B cell (primary cell): ENCODE data around the gene SEPHS2. TPM values are rescaled to one million over a fixed set of nuclear protein-coding genes. Genes with fewer than 3 reads are reported as not detected.

ENCODE experiments used
- ATAC-seq: fragments of 200-7000 bp; cut with Tn5 transposase; one replicate; pipeline ENCODE4 v1.10.0; 2021; ENCODE audit warnings: low read depth, mild to moderate bottlenecking, moderate number of reproducible peaks, moderate library complexity
- CTCF ChIA-PET: fragments of 350-600 bp; sonication (Branson Sonifier 250); formaldehyde crosslinking; loops from one replicate; lab custom pipeline; 2021; ENCODE audit warnings: antibody characterized with exemption, inconsistent platforms; lab: Charles Lee
- POLR2A ChIA-PET: fragments of 350-600 bp; sonication (Branson Sonifier 250); formaldehyde crosslinking; loops from one replicate; lab custom pipeline; 2021; ENCODE audit warnings: antibody characterized with exemption; lab: Charles Lee
- DNase-seq: peaks from one replicate; pipeline ENCODE4 v3.0.0; 2013
- H2AFZ ChIP-seq: 2 replicates; pipeline ENCODE4 v1.6.1; 2012; ENCODE audit warnings: mild to moderate bottlenecking, low read depth, low read length; ENCODE audit not compliant: insufficient read depth, poor library complexity, severe bottlenecking
- H3K27ac ChIP-seq, 2 donors: 1 replicate in 1 of 2; 2 replicates in 1 of 2; pipeline ENCODE4 v1.5.1; 2012 to 2013; ENCODE audit warnings: low read length in 2 of 2, mild to moderate bottlenecking in 2 of 2, moderate library complexity in 1 of 2
- H3K27me3 ChIP-seq, 4 experiments: fragments of 200-600 bp in 1 of 4; sonication (generic) in 1 of 4; replicated peaks in 1 of 4; 1 replicate in 2 of 4; 2 replicates in 2 of 4; pipeline versions ENCODE4 v1.6.1 to v1.7.0; 2013 to 2016; ENCODE audit warnings: low read length in 3 of 4, mild to moderate bottlenecking in 2 of 4, mixed read lengths in 1 of 4, moderate library complexity in 1 of 4; ENCODE audit not compliant: insufficient read depth in 4 of 4, control insufficient read depth in 3 of 4; ENCODE audit errors: control extremely low read depth in 1 of 4
- H3K36me3 ChIP-seq, 2 experiments: replicated peaks in 1 of 2; 1 replicate in 1 of 2; 2 replicates in 1 of 2; pipeline versions ENCODE4 v1.6.1 to v1.7.1; 2013; ENCODE audit warnings: low read length in 1 of 2; ENCODE audit not compliant: insufficient read depth in 2 of 2, control insufficient read depth in 1 of 2; ENCODE audit errors: control extremely low read depth in 1 of 2, extremely low read depth in 1 of 2
- H3K4me1 ChIP-seq, 2 donors: fragments of 200-600 bp in 1 of 2; sonication (generic) in 1 of 2; 1 replicate in 1 of 2; 2 replicates in 1 of 2; pipeline versions ENCODE4 v1.5.1 to v1.6.1; 2013 to 2017; ENCODE audit warnings: low read length in 2 of 2; ENCODE audit not compliant: control insufficient read depth in 2 of 2, insufficient read depth in 2 of 2
- H3K4me2 ChIP-seq: replicated peaks from 2 replicates; pipeline ENCODE3; 2012; ENCODE audit warnings: mild to moderate bottlenecking, low read depth, low read length; ENCODE audit not compliant: poor library complexity, severe bottlenecking
- H3K4me3 ChIP-seq, 5 experiments: fragments of 200-600 bp in 1 of 5; sonication (generic) in 1 of 5; 1 replicate in 3 of 5; 2 replicates in 2 of 5; pipeline versions ENCODE4 v1.5.1 to v1.7.0; 2011 to 2016; ENCODE audit warnings: low read length in 4 of 5, mild to moderate bottlenecking in 4 of 5, low read depth in 2 of 5, control low read depth in 1 of 5, moderate library complexity in 1 of 5; ENCODE audit not compliant: insufficient read depth in 1 of 5; ENCODE audit errors: control extremely low read depth in 1 of 5, extremely low read depth in 1 of 5
- H3K79me2 ChIP-seq: fragments of 200-600 bp; sonication (generic); one replicate; pipeline ENCODE4 v1.6.0; 2016; ENCODE audit warnings: low read length; ENCODE audit not compliant: control insufficient read depth, insufficient read depth
- H3K9ac ChIP-seq: fragments of 200-600 bp; sonication (generic); 2 replicates; pipeline ENCODE4 v1.6.1; 2017; ENCODE audit warnings: mild to moderate bottlenecking, low read length, moderate library complexity
- H3K9me3 ChIP-seq, 3 donors: one replicate each; pipeline versions ENCODE4 v1.6.1 to v1.7.1; 2013; ENCODE audit warnings: low read length in 2 of 3; ENCODE audit not compliant: control insufficient read depth in 2 of 3, insufficient read depth in 1 of 3; ENCODE audit errors: control extremely low read depth in 1 of 3
- H4K20me1 ChIP-seq: 2 replicates; pipeline ENCODE4 v1.6.0; 2012; ENCODE audit warnings: mild to moderate bottlenecking, low read length; ENCODE audit not compliant: insufficient read depth, control insufficient read depth, poor library complexity, severe bottlenecking
- H3K27ac Mint-ChIP-seq: one replicate; pipeline ENCODE4 v1.8.0; 2021; ENCODE audit warnings: mixed read lengths
- H3K27me3 Mint-ChIP-seq: one replicate; pipeline ENCODE4 v1.8.0; 2021; ENCODE audit warnings: mixed read lengths
- H3K4me1 Mint-ChIP-seq: one replicate; pipeline ENCODE4 v1.8.0; 2021; ENCODE audit warnings: mixed read lengths
- H3K4me3 Mint-ChIP-seq: one replicate; pipeline ENCODE4 v1.8.0; 2021; ENCODE audit warnings: mixed read lengths
- H3K9me3 Mint-ChIP-seq: one replicate; pipeline ENCODE4 v1.8.0; 2022; ENCODE audit warnings: mixed read lengths; ENCODE audit not compliant: insufficient read depth
- EZH2 ChIP-seq: IDR thresholded peaks from 2 replicates; pipeline ENCODE4 v1.6.1; 2012; ENCODE audit warnings: borderline replicate concordance, low read depth, mild to moderate bottlenecking, moderate library complexity, low read length; ENCODE audit not compliant: insufficient read depth, poor library complexity, severe bottlenecking
- WGBS: methylation state at CpG from one replicate; pipeline ENCODE4 v1.1.5; 2013; ENCODE audit warnings: missing lambda C conversion rate; ENCODE audit not compliant: insufficient coverage; 5-methylcytosine and 5-hydroxymethylcytosine counted together
- intact Hi-C: fragments of 100-400 bp; cut with micrococcal nuclease; formaldehyde crosslinking; loops from one replicate; pipeline ENCODE4 v1.10.0; 2022
- polyA plus RNA-seq: library from polyadenylated mRNA; depleted of rRNA; stranded (reverse); fragments of >200 nt; gene quantifications from 2 replicates; pipeline ENCODE4 v1.2.3, GENCODE V29; 2012
- total RNA-seq, 2 donors: library from RNA; stranded (reverse); fragments of 120-200 nt in 1 of 2; gene quantifications; 1 replicate in 1 of 2; 2 replicates in 1 of 2; pipeline versions ENCODE4 v1.2.3 to v1.2.4, GENCODE V29; 2013 to 2022
- TF ChIP-seq, protein P1 (sequence below): fragments of 200-600 bp; IDR thresholded peaks from one replicate; pipeline ENCODE4 v1.8.0; 2022; ENCODE audit warnings: antibody characterized with exemption, mild to moderate bottlenecking

SEPHS2 gene
- total and polyA plus RNA-seq, 2 donors (not counting 1 experiment from before 2014, with no cell fraction given) = 13.8 to 63.2 TPM

DNA sequence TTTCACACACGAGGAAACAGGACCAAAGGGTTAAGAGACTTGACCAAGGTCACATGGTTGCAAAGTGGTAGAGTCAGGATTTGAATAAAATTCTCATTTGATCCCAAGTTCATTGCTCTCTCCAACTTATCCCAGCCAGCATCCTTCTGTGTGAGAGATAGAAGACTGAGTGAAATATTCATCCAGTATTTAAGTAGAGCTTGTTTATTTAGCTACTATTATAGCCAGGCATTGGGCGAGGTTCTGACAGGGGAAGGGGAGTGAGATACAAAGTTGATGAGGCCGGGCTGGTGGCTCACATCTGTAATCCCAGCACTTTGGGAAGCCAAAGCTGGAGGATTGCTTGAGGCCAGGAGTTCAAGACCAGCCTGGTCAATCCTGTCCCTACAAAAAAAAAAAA is 31.3 kb upstream of the SEPHS2 start:
- intact Hi-C loops = no loop called here

GRCh38 chr16:30474684-30475083 is 29.0 kb upstream of the SEPHS2 start:
- no peak for ATAC-seq
- Mint-ChIP-seq H3K27me3 (no peaks in the 10 kb centered on the region), H3K4me3 (peak overlapping the region; percentile 49), H3K4me1 (peaks cover 59% of the 10 kb centered on the region), H3K9me3 (no peaks in the 10 kb centered on the region), H3K27ac (peak overlapping the region; percentile 50)
- WGBS = 100% methylated on average over 2 of the region's 7 CpGs
- no peaks in the 10 kb centered on the region for H3K9me3 ChIP-seq
- no peak overlapping the region for H3K9ac ChIP-seq
- H2AFZ ChIP-seq = no peak overlapping the region
- ChIA-PET POLR2A (interaction anchor here (0.6 to 2.7 kb wide), 4 partner anchors 16 to 45 kb away, joined by 4 to 19 read pairs (median 6); partner anchors contain the start of gene DCTPP1), CTCF (interaction anchor here (0.5 to 6.5 kb wide), 6 partner anchors 25 to 154 kb away, joined by 5 to 77 read pairs (median 8); partner anchors contain the start of genes DCTPP1 and SEPHS2)
- DNase-seq = no peak
- TF ChIP-seq, protein P1, sequence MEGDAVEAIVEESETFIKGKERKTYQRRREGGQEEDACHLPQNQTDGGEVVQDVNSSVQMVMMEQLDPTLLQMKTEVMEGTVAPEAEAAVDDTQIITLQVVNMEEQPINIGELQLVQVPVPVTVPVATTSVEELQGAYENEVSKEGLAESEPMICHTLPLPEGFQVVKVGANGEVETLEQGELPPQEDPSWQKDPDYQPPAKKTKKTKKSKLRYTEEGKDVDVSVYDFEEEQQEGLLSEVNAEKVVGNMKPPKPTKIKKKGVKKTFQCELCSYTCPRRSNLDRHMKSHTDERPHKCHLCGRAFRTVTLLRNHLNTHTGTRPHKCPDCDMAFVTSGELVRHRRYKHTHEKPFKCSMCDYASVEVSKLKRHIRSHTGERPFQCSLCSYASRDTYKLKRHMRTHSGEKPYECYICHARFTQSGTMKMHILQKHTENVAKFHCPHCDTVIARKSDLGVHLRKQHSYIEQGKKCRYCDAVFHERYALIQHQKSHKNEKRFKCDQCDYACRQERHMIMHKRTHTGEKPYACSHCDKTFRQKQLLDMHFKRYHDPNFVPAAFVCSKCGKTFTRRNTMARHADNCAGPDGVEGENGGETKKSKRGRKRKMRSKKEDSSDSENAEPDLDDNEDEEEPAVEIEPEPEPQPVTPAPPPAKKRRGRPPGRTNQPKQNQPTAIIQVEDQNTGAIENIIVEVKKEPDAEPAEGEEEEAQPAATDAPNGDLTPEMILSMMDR = no peak
- TF ChIP-seq EZH2 = no peak
- H3K27me3 ChIP-seq = no peaks in the 10 kb centered on the region
- H3K4me2 ChIP-seq = peak overlapping the region; percentile 94
- H3K36me3 ChIP-seq = peaks cover 2 to 23% of the 10 kb centered on the region in 2 experiments
- no peak overlapping the region for H3K4me3 ChIP-seq
- H3K79me2 ChIP-seq = peaks cover 22% of the 10 kb centered on the region
- peaks cover 49 to 57% of the 10 kb centered on the region in 2 donors for H3K4me1 ChIP-seq
- peak overlapping the region in 1 of 2 donors; percentile 41 for H3K27ac ChIP-seq
- intact Hi-C loops = loop anchor here (5.0 kb wide), 2 partner anchors 42 to 97 kb away; partner anchors contain the start of gene DCTPP1
- H4K20me1 ChIP-seq = no peaks in the 10 kb centered on the region

More for the DNA sequence above, 31.3 kb upstream of the SEPHS2 start:
- Histone ChIP-seq H4K20me1 (no peaks in the 10 kb centered on the region), H3K4me3 (no peak overlapping the region), H3K9ac (no peak overlapping the region), H3K27me3 (no peaks in the 10 kb centered on the region), H3K27ac (peak overlapping the region in 1 of 2 donors; percentile 43), H3K4me1 (peaks cover 30 to 36% of the 10 kb centered on the region in 2 donors), H3K79me2 (peaks cover 22% of the 10 kb centered on the region), H3K36me3 (peaks cover 7 to 40% of the 10 kb centered on the region in 2 experiments), H2AFZ (no peak overlapping the region), H3K9me3 (no peaks in the 10 kb centered on the region), H3K4me2 (no peak overlapping the region)
- H3K9me3 Mint-ChIP-seq = no peaks in the 10 kb centered on the region
- H3K4me1 Mint-ChIP-seq = peaks cover 49% of the 10 kb centered on the region
- H3K27me3 Mint-ChIP-seq = no peaks in the 10 kb centered on the region
- no peak for DNase-seq
- WGBS = 100% methylated on average over 1 of the region's 3 CpGs
- ChIA-PET CTCF (interaction anchor here (0.6 to 2.6 kb wide), 5 partner anchors 13 to 152 kb away, joined by 3 to 5 read pairs (median 4); no protein-coding TSS in a partner anchor), POLR2A (interaction anchor here (0.7 to 2.7 kb wide), 3 partner anchors 18 to 35 kb away, joined by 5 to 19 read pairs (median 7); no protein-coding TSS in a partner anchor)
- no peak overlapping the region for H3K4me3 Mint-ChIP-seq
- peak overlapping the region; percentile 39 for H3K27ac Mint-ChIP-seq
- ATAC-seq = no peak
- TF ChIP-seq, protein P1 = no peak
- TF ChIP-seq EZH2 = no peak
